Heart right ventricle (tissue), 16 donors: Measurements from ENCODE around the gene TMEM109. TPM values are rescaled to one million over a fixed set of nuclear protein-coding genes. Genes with fewer than 3 reads are reported as not detected.

ENCODE experiments used
- ATAC-seq, 8 donors: fragments of 200-7000 bp; cut with Tn5 transposase; one replicate each; pipeline ENCODE4 v1.9.1; 2020; ENCODE audit warnings: mild to moderate bottlenecking in 8 of 8, moderate library complexity in 8 of 8, moderate number of reproducible peaks in 1 of 8
- DNase-seq, 2 donors: peaks; one replicate each; pipeline ENCODE4 v3.0.0-alpha.2; 2020
- H3K27ac ChIP-seq, 10 donors: fragments of 200-600 bp; sonication (generic) in 2 of 10; one replicate each; pipeline versions ENCODE4 v1.5.0 to v1.8.0; 2020 to 2022; ENCODE audit warnings: mild to moderate bottlenecking in 3 of 10
- H3K27me3 ChIP-seq, 7 donors: fragments of 200-600 bp; one replicate each; pipeline ENCODE4 v1.8.0; 2021 to 2022; ENCODE audit warnings: mild to moderate bottlenecking in 2 of 7
- H3K36me3 ChIP-seq, 9 donors: fragments of 200-600 bp; sonication (generic) in 1 of 9; one replicate each; pipeline versions ENCODE4 v1.5.0 to v1.8.0; 2020 to 2022; ENCODE audit warnings: mild to moderate bottlenecking in 2 of 9
- H3K4me1 ChIP-seq, 9 donors: fragments of 200-600 bp; sonication (generic) in 1 of 9; one replicate each; pipeline versions ENCODE4 v1.5.0 to v1.8.0; 2020 to 2022; ENCODE audit warnings: mild to moderate bottlenecking in 4 of 9
- H3K4me3 ChIP-seq, 10 donors: fragments of 200-600 bp; sonication (generic) in 2 of 10; one replicate each; pipeline versions ENCODE4 v1.5.0 to v1.8.0; 2020 to 2022; ENCODE audit warnings: mild to moderate bottlenecking in 7 of 10, moderate library complexity in 2 of 10
- H3K9me3 ChIP-seq, 11 donors: fragments of 200-600 bp in 10 of 11; sonication (generic) in 2 of 11; one replicate each; pipeline versions ENCODE4 v1.5.0 to v1.8.0; 2013 to 2022; ENCODE audit warnings: mild to moderate bottlenecking in 2 of 11, control low read depth in 1 of 11, moderate library complexity in 1 of 11
- CTCF ChIP-seq, 9 donors: fragments of 200-600 bp; sonication (generic) in 2 of 9; IDR thresholded peaks; one replicate each; pipeline versions ENCODE4 v1.5.0 to v1.8.0; 2021 to 2022; ENCODE audit warnings: antibody characterized with exemption in 9 of 9, mild to moderate bottlenecking in 5 of 9, moderate library complexity in 1 of 9
- WGBS, 2 donors: extraction: QIAGEN DNeasy Blood & Tissue Kit; methylation state at CpG; one replicate each; pipeline ENCODE4 v1.1.7; 2013; ENCODE audit warnings: inconsistent platforms in 1 of 2; 5-methylcytosine and 5-hydroxymethylcytosine counted together
- intact Hi-C, 10 donors: fragments of 100-400 bp; cut with DNase I; formaldehyde crosslinking; loops; one replicate each; pipeline versions ENCODE4 v1.11.1 to v1.14.2; 2022
- polyA plus RNA-seq, 2 donors: library from polyadenylated mRNA; stranded (reverse); fragments of 200-250 nt; gene quantifications; one replicate each; pipeline ENCODE4 v1.2.3, GENCODE V29; 2013
- total RNA-seq, 10 donors: library from RNA; stranded (reverse); fragmentation: NEBNext Ultra II Directional in 3 of 10; extraction: Animal tissue kit (Norgen Biotek cat#: 25700) in 3 of 10; gene quantifications; one replicate each; pipeline versions ENCODE4 v1.2.1 to v1.2.4, GENCODE V29; 2021 to 2023
- donor health status: Arrhythmogenic right ventricular cardiomyopathy.
- donor health status: ischemic (EF 13 %, LVEDD 7.1; RV severe dilation, severe dysfunction).
- donor health status: healthy with polysubstance abuse.
- donor health status: DM: no; HTN: yes; CAD: no.
- donor health status: DM: no; HTN: no; CAD: no.
- donor health status: ischemic (EF 25% LVEDD 6.9; RV normal size, moderate dysfunction).
- donor health status: ischemic (EF 25% LVEDD 5.7; RV mildly dilated, moderate dysfunction).
- donor health status: healthy.
- donor health status: DM: yes; HTN: yes; CAD: no.
- donor health status: Ischemic cardiomyopathy.
- donor health status: ischemic (EF 35%, LVEDD 5.7; RV mildly dilated, moderate dysfunction).
- donor health status: nonischemic (EF 11% LVEDD 7.7; RV severe dilation, severe dysfunction).
- donor health status: DM: yes; HTN: yes; CAD: no.
- donor health status: PGD.
- donor health status: ischemic (EF 29% LVEDD 5.4; RV normal size, mild dysfunction).
- donor health status: nonischemic (EF 23%, LVEDD 6.1; RV moderate dilation, normal function).

The TMEM109 gene
- total and polyA plus RNA-seq, 12 donors = 53.3 to 121 (median 92.7) TPM

DNA sequence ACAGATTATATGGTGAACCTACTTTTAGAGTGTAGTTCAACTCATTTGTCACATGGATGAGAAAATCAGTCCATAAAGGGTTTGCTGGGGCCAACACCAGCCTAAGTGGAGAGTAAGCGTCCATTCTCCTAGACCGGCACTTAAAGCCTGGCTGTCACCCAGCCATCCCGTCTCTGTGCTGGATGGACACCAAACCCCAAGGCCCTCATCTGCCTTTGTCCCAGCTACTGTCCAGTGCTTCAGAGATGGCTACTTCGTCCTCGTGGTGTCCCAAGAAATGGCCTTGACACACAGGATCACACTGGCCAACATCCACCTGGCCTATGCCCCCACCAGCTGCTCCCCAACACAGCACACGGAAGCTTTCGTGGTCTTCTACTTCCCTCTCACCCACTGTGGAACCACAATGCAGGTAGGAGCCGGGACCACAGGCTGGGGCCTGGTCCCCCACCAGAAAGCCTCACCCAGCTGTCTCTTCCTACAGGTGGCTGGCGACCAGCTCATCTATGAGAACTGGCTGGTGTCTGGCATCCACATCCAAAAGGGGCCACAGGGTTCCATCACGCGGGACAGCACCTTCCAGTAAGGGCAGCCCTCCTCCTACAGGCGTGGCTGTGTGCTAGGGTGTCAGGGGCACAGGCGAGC is 43.1 kb upstream of the TMEM109 start:
- intact Hi-C loops = no loop called here
- no peaks in the 10 kb centered on the region for H3K9me3 ChIP-seq
- H3K27me3 ChIP-seq = no peaks in the 10 kb centered on the region
- no peak for DNase-seq
- no peak for TF ChIP-seq CTCF (IDR thresholded peaks at IDR 0.05)
- WGBS, 2 donors = 80 to 83% methylated on average over 13 of the region's 13 CpGs
- H3K27ac ChIP-seq = peak overlapping the region in 9 of 10 donors; percentile 7 to 69 (median 50)
- H3K4me3 ChIP-seq = no peak overlapping the region
- no peaks in the 10 kb centered on the region for H3K36me3 ChIP-seq
- peaks cover 3 to 61% (median 38%) of the 10 kb centered on the region in 9 donors for H3K4me1 ChIP-seq
- ATAC-seq = no peak

DNA sequence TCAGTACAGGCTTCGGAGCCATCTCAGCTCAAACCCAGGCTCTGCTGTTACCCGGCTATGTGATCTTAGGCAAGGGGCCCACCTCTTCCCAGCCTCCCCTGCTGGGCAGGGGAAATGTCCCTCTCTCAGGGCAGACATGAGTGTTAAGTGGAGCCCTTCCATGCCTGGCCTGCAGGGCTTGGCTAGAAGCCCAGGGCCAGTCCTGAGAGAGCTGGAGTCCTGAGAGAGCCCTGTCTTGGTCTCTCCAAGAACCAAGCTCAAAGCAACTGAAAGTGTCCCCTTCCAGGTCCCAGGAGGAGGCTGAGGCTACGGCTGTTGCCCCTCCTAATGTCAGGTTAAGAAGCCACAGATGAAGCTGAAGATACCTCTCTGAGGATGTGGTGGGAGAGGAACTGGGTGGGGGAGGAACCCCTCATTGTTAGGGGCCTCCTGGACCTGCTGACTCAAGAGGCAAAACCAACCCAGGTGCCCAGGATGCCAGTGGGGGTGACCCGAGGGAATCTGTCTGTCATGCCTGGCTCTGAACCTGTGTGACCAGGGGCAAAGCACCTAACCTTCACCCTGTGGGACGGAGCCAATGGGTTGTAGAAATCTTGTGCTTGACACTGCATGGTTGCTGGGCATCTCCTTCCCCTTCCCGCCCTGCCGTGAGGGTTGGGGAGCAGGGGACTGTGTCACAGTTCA is 42.4 kb upstream of the TMEM109 start:
- H3K9me3 ChIP-seq = no peaks in the 10 kb centered on the region
- ATAC-seq (peak; percentile 59 to 85 (median 73)), DNase-seq (peak; percentile 43 to 67)
- no peaks in the 10 kb centered on the region for H3K27me3 ChIP-seq
- WGBS, 2 donors = 69 to 70% methylated on average over 7 of the region's 7 CpGs
- intact Hi-C loops = no loop called here
- H3K4me3 ChIP-seq = no peak overlapping the region
- peak in 6 of 9 donors; percentile 13 to 38 (median 24) for TF ChIP-seq CTCF (IDR thresholded peaks at IDR 0.05)
- peak overlapping the region; percentile 45 to 75 (median 53) for H3K27ac ChIP-seq
- no peaks in the 10 kb centered on the region for H3K36me3 ChIP-seq
- peaks cover 3 to 61% (median 38%) of the 10 kb centered on the region in 9 donors for H3K4me1 ChIP-seq

DNA sequence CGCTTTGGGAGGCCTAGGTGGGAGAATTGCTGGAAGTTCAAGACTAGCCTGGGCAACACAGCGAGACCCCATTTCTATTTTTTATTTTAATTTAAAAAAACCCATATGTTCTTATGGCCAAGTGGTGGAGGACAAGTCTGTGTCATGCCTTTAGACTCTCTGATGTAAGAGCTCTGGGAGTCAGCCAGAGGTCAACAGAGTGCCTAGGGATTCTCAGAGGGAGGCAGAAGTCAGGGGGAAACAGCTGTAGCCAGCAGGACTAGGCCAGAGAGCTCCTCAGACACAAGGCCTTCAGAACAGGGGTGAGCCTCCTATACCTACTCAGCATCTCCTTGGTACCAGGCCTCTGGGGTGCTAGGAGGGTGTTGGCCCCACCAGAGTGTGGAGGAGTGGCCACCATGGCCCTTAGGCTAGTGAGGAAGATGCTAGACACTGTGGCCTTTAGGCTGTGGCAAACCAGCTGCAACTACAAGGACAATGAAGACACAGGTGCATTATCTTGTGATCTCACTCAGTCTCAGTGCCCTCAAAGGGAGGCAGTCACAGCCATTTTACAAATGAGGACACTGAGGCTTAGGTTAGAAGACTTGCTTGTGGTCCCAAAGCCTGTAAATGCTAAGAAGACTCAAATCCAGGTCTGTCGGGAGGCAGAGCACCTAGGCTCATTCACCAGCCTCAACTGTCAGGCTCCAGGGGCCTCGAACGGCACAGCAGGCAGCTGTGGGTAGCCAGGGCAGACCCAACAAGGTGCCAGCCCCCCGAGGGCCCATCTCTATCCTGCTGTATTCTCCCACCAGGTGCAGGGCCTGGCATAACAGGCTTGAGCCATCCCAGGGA is 41.6 kb upstream of the TMEM109 start:
- no peaks in the 10 kb centered on the region for H3K36me3 ChIP-seq
- intact Hi-C loops = no loop called here
- H3K4me1 ChIP-seq = peaks cover 3 to 59% (median 38%) of the 10 kb centered on the region in 9 donors
- DNase-seq (peak in 1 of 2 donors; percentile 77), ATAC-seq (peak; percentile 71 to 89 (median 78))
- H3K27ac ChIP-seq = peak overlapping the region; percentile 45 to 75 (median 53)
- H3K4me3 ChIP-seq = no peak overlapping the region
- TF ChIP-seq CTCF (IDR thresholded peaks at IDR 0.05) = no peak
- 86 to 87% methylated on average over 6 of the region's 6 CpGs for WGBS, 2 donors
- H3K9me3 ChIP-seq = no peaks in the 10 kb centered on the region
- no peaks in the 10 kb centered on the region for H3K27me3 ChIP-seq

GRCh38 chr11:60872961-60873524 is 40.9 kb upstream of the TMEM109 start:
- intact Hi-C loops = no loop called here
- ATAC-seq = peak in 3 of 8 donors; percentile 17 to 60 (median 34)
- H3K27me3 ChIP-seq = no peaks in the 10 kb centered on the region
- TF ChIP-seq CTCF (IDR thresholded peaks at IDR 0.05) = no peak
- peaks cover 0 to 2% (median 0%) of the 10 kb centered on the region in 9 donors for H3K36me3 ChIP-seq
- WGBS, 2 donors = 51 to 66% methylated on average over 16 of the region's 16 CpGs
- H3K27ac ChIP-seq = peak overlapping the region in 8 of 10 donors; percentile 22 to 69 (median 54)
- H3K4me1 ChIP-seq = peaks cover 3 to 64% (median 38%) of the 10 kb centered on the region in 9 donors
- DNase-seq = no peak
- no peak overlapping the region for H3K4me3 ChIP-seq
- no peaks in the 10 kb centered on the region for H3K9me3 ChIP-seq
